GM10266 (cell line): Measurements from ENCODE around the gene RAB11FIP4.

Experiments used
- DNase-seq: peaks from one replicate; pipeline ENCODE4 v3.0.0; 2012; ENCODE audit errors: extremely low spot score
- TF ChIP-seq, protein P1 (sequence below): IDR thresholded peaks from 2 replicates; pipeline ENCODE4 v1.5.1; 2012; ENCODE audit warnings: mild to moderate bottlenecking, low read depth; ENCODE audit not compliant: control insufficient read depth, insufficient read depth; ENCODE audit errors: missing control alignments

The RAB11FIP4 gene

DNA sequence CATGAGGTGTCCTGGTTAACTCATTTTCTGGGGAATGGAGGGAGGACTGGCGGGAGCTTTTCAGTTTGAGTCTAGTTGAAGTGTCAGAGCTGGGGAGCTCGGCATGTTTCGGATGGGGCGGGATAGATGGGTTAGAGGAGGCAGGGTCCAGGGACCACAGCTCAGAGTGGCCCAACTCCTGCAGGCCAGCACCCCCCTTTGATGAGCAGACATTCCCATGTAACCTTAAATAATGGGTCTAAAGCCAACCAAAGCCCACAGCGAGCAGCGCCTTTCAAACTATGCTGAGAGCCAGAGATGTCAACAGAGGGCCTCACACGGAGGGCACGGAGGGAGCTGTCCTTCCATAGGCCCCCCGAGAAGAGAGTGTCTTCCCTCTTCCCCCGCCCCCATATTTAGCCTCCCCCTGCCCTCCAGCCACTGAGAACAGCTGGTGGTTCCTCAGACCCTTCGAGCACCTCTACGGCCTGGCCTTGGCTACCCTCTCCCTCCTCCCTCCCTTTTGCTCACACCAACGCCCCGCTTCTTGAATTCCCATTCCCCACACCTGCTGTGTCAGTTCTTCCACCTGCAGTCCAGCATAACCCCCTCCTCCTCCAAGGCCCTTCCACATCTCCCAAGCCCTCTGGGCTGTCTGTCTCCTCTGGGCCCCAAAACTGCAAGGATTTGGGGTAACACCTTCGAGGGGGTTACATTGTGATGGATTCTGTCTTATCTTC is 21.8 kb downstream of the RAB11FIP4 start:
- DNase-seq: no peak
- TF ChIP-seq, protein P1, sequence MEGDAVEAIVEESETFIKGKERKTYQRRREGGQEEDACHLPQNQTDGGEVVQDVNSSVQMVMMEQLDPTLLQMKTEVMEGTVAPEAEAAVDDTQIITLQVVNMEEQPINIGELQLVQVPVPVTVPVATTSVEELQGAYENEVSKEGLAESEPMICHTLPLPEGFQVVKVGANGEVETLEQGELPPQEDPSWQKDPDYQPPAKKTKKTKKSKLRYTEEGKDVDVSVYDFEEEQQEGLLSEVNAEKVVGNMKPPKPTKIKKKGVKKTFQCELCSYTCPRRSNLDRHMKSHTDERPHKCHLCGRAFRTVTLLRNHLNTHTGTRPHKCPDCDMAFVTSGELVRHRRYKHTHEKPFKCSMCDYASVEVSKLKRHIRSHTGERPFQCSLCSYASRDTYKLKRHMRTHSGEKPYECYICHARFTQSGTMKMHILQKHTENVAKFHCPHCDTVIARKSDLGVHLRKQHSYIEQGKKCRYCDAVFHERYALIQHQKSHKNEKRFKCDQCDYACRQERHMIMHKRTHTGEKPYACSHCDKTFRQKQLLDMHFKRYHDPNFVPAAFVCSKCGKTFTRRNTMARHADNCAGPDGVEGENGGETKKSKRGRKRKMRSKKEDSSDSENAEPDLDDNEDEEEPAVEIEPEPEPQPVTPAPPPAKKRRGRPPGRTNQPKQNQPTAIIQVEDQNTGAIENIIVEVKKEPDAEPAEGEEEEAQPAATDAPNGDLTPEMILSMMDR: no peak

DNA sequence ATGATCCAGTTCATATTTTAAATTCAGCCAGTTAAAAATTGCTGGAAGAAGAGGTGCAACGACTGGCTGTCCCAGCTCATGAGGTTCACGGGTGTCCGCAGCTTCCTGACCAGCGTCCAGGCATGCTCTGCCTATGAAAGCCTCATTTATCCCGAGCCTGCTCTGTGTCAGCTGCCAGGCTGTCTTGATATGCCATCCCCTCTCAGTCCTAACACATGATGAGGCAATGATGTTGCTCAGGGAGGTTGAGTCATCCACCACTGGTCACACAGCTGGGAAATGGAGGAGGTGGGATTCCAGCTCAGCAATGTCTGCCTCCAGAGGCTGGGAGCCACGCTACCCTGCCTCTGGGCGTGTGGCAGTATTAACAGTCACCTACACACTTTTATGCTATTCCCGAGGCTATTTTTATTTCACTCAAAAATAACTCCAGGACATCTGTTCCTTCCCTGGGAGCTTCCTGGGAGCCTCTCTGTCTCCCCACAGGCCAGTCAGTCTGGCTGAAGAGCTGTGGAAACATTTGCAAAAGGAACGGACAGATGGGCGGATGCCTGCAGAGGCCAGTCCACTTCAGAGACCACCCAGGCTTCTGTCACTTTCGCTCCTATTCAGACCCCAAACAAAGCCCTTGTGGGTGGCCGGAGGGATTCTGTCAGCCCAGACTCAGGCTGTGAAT is 22.5 kb downstream of the RAB11FIP4 start:
- TF ChIP-seq, protein P1: no peak
- DNase-seq: no peak

DNA sequence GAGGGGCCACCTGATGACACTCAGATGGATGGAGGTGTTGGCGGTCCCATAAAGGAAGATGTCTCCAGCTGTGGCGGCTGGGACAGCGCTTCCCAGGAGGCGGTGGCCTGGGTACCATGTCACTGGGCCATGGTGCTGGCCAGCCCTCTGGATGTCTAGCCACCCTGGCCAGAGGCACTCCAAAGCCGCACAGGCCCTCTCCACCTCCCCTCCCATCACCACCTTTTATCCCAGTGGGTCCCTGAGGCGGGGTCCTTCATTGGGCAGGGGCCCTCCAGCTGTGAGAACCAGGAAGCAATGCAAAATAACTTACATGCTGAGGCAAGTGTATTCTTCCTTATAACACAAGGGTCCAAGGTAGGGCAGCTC is 23.1 kb downstream of the RAB11FIP4 start:
- TF ChIP-seq, protein P1: no peak
- DNase-seq: no peak

DNA sequence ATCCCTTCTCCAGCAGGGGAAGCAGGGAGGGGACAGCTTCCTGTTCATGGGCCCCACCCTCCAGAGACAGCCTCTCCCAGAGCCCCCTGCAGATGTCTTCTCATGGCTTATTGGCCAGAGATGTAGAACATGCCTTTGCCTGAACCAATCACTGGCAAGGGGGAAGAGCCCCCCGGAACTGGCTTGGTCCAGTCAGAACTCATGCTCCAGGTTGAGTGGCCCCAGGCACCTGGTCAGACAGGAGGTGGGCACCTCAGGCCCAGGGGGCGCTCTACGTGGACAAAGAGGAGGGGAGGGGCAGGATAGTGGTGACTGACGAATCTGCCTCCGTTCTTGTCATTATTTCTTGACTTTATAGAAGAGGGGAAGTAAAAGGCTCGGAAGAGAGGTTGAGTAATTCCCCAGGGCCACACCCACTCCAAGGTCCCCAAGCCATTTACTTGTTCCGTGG is 23.6 kb downstream of the RAB11FIP4 start:
- DNase-seq: no peak
- TF ChIP-seq, protein P1: no peak

DNA sequence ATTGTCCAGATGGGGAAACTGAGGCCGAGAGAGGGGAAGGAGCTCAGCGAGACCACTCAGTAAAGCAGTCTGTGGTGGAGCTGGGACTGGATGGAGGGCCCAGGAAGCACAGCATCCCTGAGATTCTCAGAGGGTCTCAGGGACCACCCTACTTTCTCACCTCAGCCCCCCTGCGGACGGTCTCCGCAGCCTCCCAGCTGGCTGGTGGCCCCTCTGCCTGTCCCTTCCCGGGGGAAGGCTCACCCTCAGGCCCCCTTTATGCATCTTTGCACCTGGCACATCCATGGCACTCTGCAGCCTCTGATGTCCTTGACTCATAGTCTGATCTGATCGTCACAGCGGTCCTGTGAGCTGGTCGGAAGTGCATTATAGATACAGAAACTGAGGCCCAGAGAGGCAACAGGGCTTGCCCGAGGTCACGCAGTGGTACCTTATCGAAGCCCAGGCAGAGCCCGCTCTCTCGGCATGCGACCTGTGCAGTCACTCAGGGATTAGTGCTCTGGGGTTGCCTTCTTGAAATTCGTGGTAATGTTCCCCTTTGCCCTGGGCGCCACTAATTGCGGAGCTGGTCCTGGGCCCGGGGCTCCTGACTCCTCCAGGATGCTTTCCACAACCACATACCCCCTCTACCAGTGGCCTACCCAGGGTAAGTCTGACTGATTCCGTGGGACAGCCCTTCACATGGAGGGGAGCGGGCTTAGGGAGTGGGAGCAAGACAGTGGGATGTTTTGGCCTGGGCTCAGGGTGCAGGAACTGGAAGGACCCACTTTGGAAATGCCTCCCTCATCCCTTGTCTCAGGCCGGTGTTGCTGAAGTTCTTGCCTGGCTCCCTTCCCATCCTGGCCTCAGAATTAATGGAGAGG is 24.4 kb downstream of the RAB11FIP4 start:
- DNase-seq: no peak

DNA sequence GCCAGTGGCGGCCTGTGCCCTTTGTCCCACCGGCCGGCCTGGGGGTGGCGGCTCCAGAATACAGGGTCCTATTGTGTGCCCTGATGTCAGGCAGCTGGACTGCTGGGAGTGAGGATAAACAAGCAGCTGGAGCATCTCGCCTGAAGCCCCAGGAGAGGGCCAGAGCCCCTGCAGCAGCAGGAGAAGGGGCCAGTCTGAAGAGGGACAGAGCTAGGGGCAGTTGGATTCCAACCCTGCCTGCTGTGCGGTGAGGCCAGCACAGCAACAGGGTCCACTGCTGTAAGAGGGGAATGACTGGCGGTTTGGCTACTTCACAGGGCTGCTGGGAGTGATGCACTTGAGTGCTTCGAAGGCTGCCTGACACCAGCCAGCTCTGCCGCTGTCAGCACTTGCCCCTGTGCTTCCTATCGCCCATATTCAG is 25.0 kb downstream of the RAB11FIP4 start:
- TF ChIP-seq, protein P1: no peak
- no peak for DNase-seq

More for the DNA sequence above, 24.4 kb downstream of the RAB11FIP4 start:
- TF ChIP-seq, protein P1: no peak
